ENCODE measurements around the gene RPE.

RPE gene

GRCh38 chr2:210035679-210036078 is 33.2 kb downstream of the RPE start:
- no peak overlapping the region for H3K27ac ChIP-seq (ENCODE audit: low read length)
- H3K36me3 ChIP-seq (ENCODE audit: control insufficient read depth in 2 of 2, insufficient read depth in 2 of 2, low read length in 2 of 2), result peaks cover 0 to 3% of the 10 kb centered on the region in 2 donors
- H3K9ac ChIP-seq (ENCODE audit: low read length in 2 of 2), result no peak overlapping the region
- H3K4me3 ChIP-seq (ENCODE audit: low read length in 2 of 2), result no peak overlapping the region
- H3K9me3 ChIP-seq (ENCODE audit: control insufficient read depth in 2 of 2, low read length in 2 of 2), result no peaks in the 10 kb centered on the region
- H3K27me3 ChIP-seq (ENCODE audit: control insufficient read depth in 1 of 2, insufficient read depth in 2 of 2, low read length in 2 of 2), result no peaks in the 10 kb centered on the region
- no peaks in the 10 kb centered on the region for H3K4me1 ChIP-seq (ENCODE audit: control insufficient read depth, insufficient read depth, low read length)

GRCh38 chr2:210038078-210038477 is 35.6 kb downstream of the RPE start:
- Histone ChIP-seq H3K27me3 (ENCODE audit: control insufficient read depth in 1 of 2, insufficient read depth in 2 of 2, low read length in 2 of 2) (no peaks in the 10 kb centered on the region), H3K27ac (ENCODE audit: low read length) (no peak overlapping the region), H3K4me3 (ENCODE audit: low read length in 2 of 2) (no peak overlapping the region), H3K9me3 (ENCODE audit: control insufficient read depth in 2 of 2, low read length in 2 of 2) (no peaks in the 10 kb centered on the region), H3K9ac (ENCODE audit: low read length in 2 of 2) (no peak overlapping the region), H3K36me3 (ENCODE audit: control insufficient read depth in 2 of 2, insufficient read depth in 2 of 2, low read length in 2 of 2) (peaks cover 0 to 5% of the 10 kb centered on the region in 2 donors), H3K4me1 (ENCODE audit: control insufficient read depth, insufficient read depth, low read length) (no peaks in the 10 kb centered on the region)

GRCh38 chr2:210046851-210047500 is 44.5 kb downstream of the RPE start:
- H3K9me3 ChIP-seq (ENCODE audit: control insufficient read depth in 2 of 2, low read length in 2 of 2), result no peaks in the 10 kb centered on the region
- peaks cover 0 to 1% of the 10 kb centered on the region in 2 donors for H3K36me3 ChIP-seq (ENCODE audit: control insufficient read depth in 2 of 2, insufficient read depth in 2 of 2, low read length in 2 of 2)
- no peak overlapping the region for H3K4me3 ChIP-seq (ENCODE audit: low read length in 2 of 2)
- no peaks in the 10 kb centered on the region for H3K27me3 ChIP-seq (ENCODE audit: control insufficient read depth in 1 of 2, insufficient read depth in 2 of 2, low read length in 2 of 2)
- no peak overlapping the region for H3K27ac ChIP-seq (ENCODE audit: low read length)
- H3K4me1 ChIP-seq (ENCODE audit: control insufficient read depth, insufficient read depth, low read length), result no peaks in the 10 kb centered on the region
- no peak overlapping the region for H3K9ac ChIP-seq (ENCODE audit: low read length in 2 of 2)

GRCh38 chr2:210049831-210050230 is 47.4 kb downstream of the RPE start:
- H3K4me1 ChIP-seq (ENCODE audit: control insufficient read depth, insufficient read depth, low read length), result no peaks in the 10 kb centered on the region
- no peak overlapping the region for H3K9ac ChIP-seq (ENCODE audit: low read length in 2 of 2)
- H3K27ac ChIP-seq (ENCODE audit: low read length), result no peak overlapping the region
- H3K27me3 ChIP-seq (ENCODE audit: control insufficient read depth in 1 of 2, insufficient read depth in 2 of 2, low read length in 2 of 2), result no peaks in the 10 kb centered on the region
- H3K4me3 ChIP-seq (ENCODE audit: low read length in 2 of 2), result no peak overlapping the region
- H3K36me3 ChIP-seq (ENCODE audit: control insufficient read depth in 2 of 2, insufficient read depth in 2 of 2, low read length in 2 of 2), result peaks cover 4 to 6% of the 10 kb centered on the region in 2 donors
- H3K9me3 ChIP-seq (ENCODE audit: control insufficient read depth in 2 of 2, low read length in 2 of 2), result peaks cover 0 to 3% of the 10 kb centered on the region in 2 donors

- Histone ChIP-seq H3K27me3 (ENCODE audit: control insufficient read depth in 1 of 2, insufficient read depth in 2 of 2, low read length in 2 of 2) (no peaks in the 10 kb centered on the region), H3K9ac (ENCODE audit: low read length in 2 of 2) (no peak overlapping the region), H3K4me3 (ENCODE audit: low read length in 2 of 2) (no peak overlapping the region), H3K4me1 (ENCODE audit: control insufficient read depth, insufficient read depth, low read length) (no peaks in the 10 kb centered on the region), H3K36me3 (ENCODE audit: control insufficient read depth in 2 of 2, insufficient read depth in 2 of 2, low read length in 2 of 2) (peaks cover 6 to 8% of the 10 kb centered on the region in 2 donors), H3K9me3 (ENCODE audit: control insufficient read depth in 2 of 2, low read length in 2 of 2) (peaks cover 0 to 3% of the 10 kb centered on the region in 2 donors), H3K27ac (ENCODE audit: low read length) (no peak overlapping the region)
These were observed 48.4 kb downstream of the RPE start for GRCh38 chr2:210050885-210051284.

- no peak overlapping the region for H3K27ac ChIP-seq (ENCODE audit: low read length)
- peaks cover 0 to 3% of the 10 kb centered on the region in 2 donors for H3K9me3 ChIP-seq (ENCODE audit: control insufficient read depth in 2 of 2, low read length in 2 of 2)
- no peak overlapping the region for H3K4me3 ChIP-seq (ENCODE audit: low read length in 2 of 2)
- no peaks in the 10 kb centered on the region for H3K27me3 ChIP-seq (ENCODE audit: control insufficient read depth in 1 of 2, insufficient read depth in 2 of 2, low read length in 2 of 2)
- H3K9ac ChIP-seq (ENCODE audit: low read length in 2 of 2), result no peak overlapping the region
- no peaks in the 10 kb centered on the region for H3K4me1 ChIP-seq (ENCODE audit: control insufficient read depth, insufficient read depth, low read length)
- H3K36me3 ChIP-seq (ENCODE audit: control insufficient read depth in 2 of 2, insufficient read depth in 2 of 2, low read length in 2 of 2), result peaks cover 6 to 8% of the 10 kb centered on the region in 2 donors
These were observed 52.3 kb downstream of the RPE start for GRCh38 chr2:210054696-210055095.

GRCh38 chr2:210055825-210056224 is 53.4 kb downstream of the RPE start:
- no peaks in the 10 kb centered on the region for H3K4me1 ChIP-seq (ENCODE audit: control insufficient read depth, insufficient read depth, low read length)
- peaks cover 6 to 8% of the 10 kb centered on the region in 2 donors for H3K36me3 ChIP-seq (ENCODE audit: control insufficient read depth in 2 of 2, insufficient read depth in 2 of 2, low read length in 2 of 2)
- H3K27me3 ChIP-seq (ENCODE audit: control insufficient read depth in 1 of 2, insufficient read depth in 2 of 2, low read length in 2 of 2), result no peaks in the 10 kb centered on the region
- H3K4me3 ChIP-seq (ENCODE audit: low read length in 2 of 2), result no peak overlapping the region
- no peak overlapping the region for H3K27ac ChIP-seq (ENCODE audit: low read length)
- H3K9ac ChIP-seq (ENCODE audit: low read length in 2 of 2), result no peak overlapping the region
- H3K9me3 ChIP-seq (ENCODE audit: control insufficient read depth in 2 of 2, low read length in 2 of 2), result peaks cover 0 to 3% of the 10 kb centered on the region in 2 donors

- H3K36me3 ChIP-seq (ENCODE audit: control insufficient read depth in 2 of 2, insufficient read depth in 2 of 2, low read length in 2 of 2), result peaks cover 2 to 5% of the 10 kb centered on the region in 2 donors
- H3K4me3 ChIP-seq (ENCODE audit: low read length in 2 of 2), result no peak overlapping the region
- no peaks in the 10 kb centered on the region for H3K4me1 ChIP-seq (ENCODE audit: control insufficient read depth, insufficient read depth, low read length)
- no peaks in the 10 kb centered on the region for H3K27me3 ChIP-seq (ENCODE audit: control insufficient read depth in 1 of 2, insufficient read depth in 2 of 2, low read length in 2 of 2)
- H3K27ac ChIP-seq (ENCODE audit: low read length), result no peak overlapping the region
- no peak overlapping the region for H3K9ac ChIP-seq (ENCODE audit: low read length in 2 of 2)
- H3K9me3 ChIP-seq (ENCODE audit: control insufficient read depth in 2 of 2, low read length in 2 of 2), result no peaks in the 10 kb centered on the region
These were observed 60.9 kb downstream of the RPE start for GRCh38 chr2:210063306-210063705.
